Right lobe of liver (tissue), 4 donors: ENCODE measurements around the gene USH1G.

Experiments used
- POLR2A ChIP-seq: fragments of 450-650 bp; IDR thresholded peaks from one replicate; pipeline ENCODE4 v1.6.1; 2017; ENCODE audit warnings: antibody characterized with exemption, mild to moderate bottlenecking
- TF ChIP-seq, protein P1 (sequence below), 4 donors: fragments of 200-600 bp in 3 of 4; fragments of 450-650 bp in 1 of 4; IDR thresholded peaks; one replicate each; pipeline versions ENCODE4 v1.5.1 to v1.8.0; 2016 to 2022; ENCODE audit warnings: antibody characterized with exemption in 4 of 4, mild to moderate bottlenecking in 2 of 4
- donor health status: DM: no; HTN: no; CAD: no.
- donor health status: DM: no; HTN: no; CAD: no.
- donor health status: DM: no; HTN: yes; CAD: no.

DNA sequence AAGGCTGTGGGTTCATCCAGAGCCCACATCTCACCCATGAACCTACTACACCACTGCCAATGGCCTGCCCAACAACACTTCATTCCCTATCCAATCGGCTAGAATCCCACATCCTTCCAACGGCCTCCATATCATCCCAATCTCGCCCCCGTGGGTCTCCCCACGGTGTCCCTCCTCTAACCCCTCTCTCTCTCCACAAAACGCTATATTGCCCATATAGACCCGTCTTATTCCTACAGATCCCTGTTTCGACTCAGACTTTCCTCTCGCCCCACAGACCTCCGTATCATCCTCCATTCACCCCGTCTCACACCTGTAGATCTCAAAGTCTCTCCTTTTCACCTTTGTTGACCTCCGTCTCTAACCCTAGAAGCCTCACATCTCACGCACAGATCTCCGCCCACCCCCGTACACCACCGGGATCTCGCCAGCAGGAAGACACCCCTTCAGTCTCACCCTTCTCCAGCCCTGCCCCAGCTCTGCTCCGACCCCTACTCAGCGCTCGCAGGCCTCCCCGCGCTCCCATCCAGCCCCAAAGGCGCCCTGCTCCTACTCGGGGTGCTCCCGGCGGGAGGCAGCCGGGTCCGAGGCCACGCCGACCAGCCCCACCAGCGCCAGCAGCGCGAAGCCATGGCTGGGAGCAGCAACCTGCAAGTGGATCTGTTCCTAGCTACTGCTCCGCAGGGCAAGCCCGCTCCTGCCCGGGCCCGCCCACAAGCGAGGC is 50.6 kb downstream of the USH1G start, which contains the start of gene FDXR:
- TF ChIP-seq, protein P1, sequence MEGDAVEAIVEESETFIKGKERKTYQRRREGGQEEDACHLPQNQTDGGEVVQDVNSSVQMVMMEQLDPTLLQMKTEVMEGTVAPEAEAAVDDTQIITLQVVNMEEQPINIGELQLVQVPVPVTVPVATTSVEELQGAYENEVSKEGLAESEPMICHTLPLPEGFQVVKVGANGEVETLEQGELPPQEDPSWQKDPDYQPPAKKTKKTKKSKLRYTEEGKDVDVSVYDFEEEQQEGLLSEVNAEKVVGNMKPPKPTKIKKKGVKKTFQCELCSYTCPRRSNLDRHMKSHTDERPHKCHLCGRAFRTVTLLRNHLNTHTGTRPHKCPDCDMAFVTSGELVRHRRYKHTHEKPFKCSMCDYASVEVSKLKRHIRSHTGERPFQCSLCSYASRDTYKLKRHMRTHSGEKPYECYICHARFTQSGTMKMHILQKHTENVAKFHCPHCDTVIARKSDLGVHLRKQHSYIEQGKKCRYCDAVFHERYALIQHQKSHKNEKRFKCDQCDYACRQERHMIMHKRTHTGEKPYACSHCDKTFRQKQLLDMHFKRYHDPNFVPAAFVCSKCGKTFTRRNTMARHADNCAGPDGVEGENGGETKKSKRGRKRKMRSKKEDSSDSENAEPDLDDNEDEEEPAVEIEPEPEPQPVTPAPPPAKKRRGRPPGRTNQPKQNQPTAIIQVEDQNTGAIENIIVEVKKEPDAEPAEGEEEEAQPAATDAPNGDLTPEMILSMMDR (IDR thresholded peaks at IDR 0.05): no peak
- peak; percentile 87 for TF ChIP-seq POLR2A
